GM23248 (cell line): Measurements from ENCODE around the gene C14orf93. TPM values are rescaled to one million over a fixed set of nuclear protein-coding genes. Genes with fewer than 3 reads are reported as not detected.
"Not testable (repeated sequence)": the region's sequence is repeated elsewhere in the genome, so short reads cannot be mapped to it uniquely, and the experiment has no call there.

Source experiments
- DNase-seq: peaks from one replicate; pipeline ENCODE4 v3.0.0-alpha.2; 2015
- H2AFZ ChIP-seq: fragments of 200-600 bp; sonication (generic); 2 replicates; pipeline ENCODE4 v1.6.1; 2016; ENCODE audit warnings: antibody characterized with exemption
- H3F3A ChIP-seq: fragments of 200-600 bp; sonication (generic); 2 replicates; pipeline ENCODE4 v1.6.1; 2016; ENCODE audit warnings: mild to moderate bottlenecking, antibody characterized with exemption, mixed run types; ENCODE audit not compliant: insufficient read depth
- H3K27ac ChIP-seq: fragments of 200-600 bp; sonication (generic); 2 replicates; pipeline ENCODE4 v1.5.1; 2016; ENCODE audit warnings: mild to moderate bottlenecking
- H3K27me3 ChIP-seq: fragments of 200-600 bp; sonication (generic); replicated peaks from 2 replicates; pipeline ENCODE4 v1.6.1; 2016; ENCODE audit warnings: mild to moderate bottlenecking; ENCODE audit not compliant: insufficient read depth
- H3K36me3 ChIP-seq: fragments of 200-600 bp; sonication (generic); 2 replicates; pipeline ENCODE4 v1.6.1; 2016; ENCODE audit warnings: low read depth, mild to moderate bottlenecking
- H3K4me1 ChIP-seq: fragments of 200-600 bp; sonication (generic); 2 replicates; pipeline ENCODE4 v1.6.1; 2016; ENCODE audit warnings: mild to moderate bottlenecking; ENCODE audit not compliant: insufficient read depth
- H3K4me2 ChIP-seq: fragments of 200-600 bp; sonication (generic); one replicate; pipeline ENCODE4 v1.6.1; 2016; ENCODE audit warnings: mild to moderate bottlenecking; ENCODE audit not compliant: unreplicated experiment
- H3K4me3 ChIP-seq: fragments of 200-600 bp; sonication (generic); 2 replicates; pipeline ENCODE4 v1.5.1; 2016; ENCODE audit warnings: mild to moderate bottlenecking
- H3K79me2 ChIP-seq: fragments of 200-600 bp; sonication (generic); 2 replicates; pipeline ENCODE4 v1.6.1; 2016; ENCODE audit warnings: mild to moderate bottlenecking; ENCODE audit not compliant: insufficient read depth
- H3K9ac ChIP-seq: fragments of 200-600 bp; sonication (generic); 2 replicates; pipeline ENCODE4 v1.6.1; 2016; ENCODE audit warnings: mild to moderate bottlenecking
- H3K9me2 ChIP-seq: fragments of 200-600 bp; sonication (generic); 2 replicates; pipeline ENCODE4 v1.6.1; 2016; ENCODE audit warnings: mixed run types, mild to moderate bottlenecking, moderate library complexity; ENCODE audit not compliant: insufficient read depth
- H3K9me3 ChIP-seq: fragments of 200-600 bp; sonication (generic); one replicate; pipeline ENCODE4 v1.6.1; 2017; ENCODE audit warnings: low read depth
- H4K20me1 ChIP-seq: fragments of 200-600 bp; sonication (generic); 2 replicates; pipeline ENCODE4 v1.6.0; 2016; ENCODE audit not compliant: insufficient read depth
- EZH2 ChIP-seq: fragments of 200-600 bp; sonication (generic); IDR thresholded peaks from 2 replicates; pipeline ENCODE4 v1.6.1; 2018; ENCODE audit warnings: antibody characterized with exemption, mild to moderate bottlenecking; ENCODE audit not compliant: insufficient read depth, poor library complexity, severe bottlenecking
- EZH2phosphoT487 ChIP-seq: fragments of 200-600 bp; sonication (generic); IDR thresholded peaks from 2 replicates; pipeline ENCODE4 v1.6.1; 2018; ENCODE audit warnings: antibody characterized with exemption, moderate library complexity, mild to moderate bottlenecking, low read depth; ENCODE audit not compliant: insufficient read depth
- WGBS, 2 experiments: methylation state at CpG; one replicate each; pipeline ENCODE4 v1.1.6; 2015 to 2017; ENCODE audit warnings: low lambda C conversion rate in 2 of 2, low coverage in 1 of 2; ENCODE audit errors: missing lambda C conversion rate in 2 of 2; 5-methylcytosine and 5-hydroxymethylcytosine counted together
- in situ Hi-C: fragments of 300-500 bp; cut with MboI; formaldehyde crosslinking; loops from 2 replicates; pipeline ENCODE4 v1.15.0; 2020
- polyA plus RNA-seq: library from polyadenylated mRNA; unstranded; fragments of >200 nt; fragmentation: Nextera tagmentation; extraction: Ambion mirVana; gene quantifications from 2 replicates; pipeline ENCODE4 v1.2.1, GENCODE V29; 2016
- total RNA-seq: library from RNA; depleted of rRNA; stranded (reverse); fragments of >200 nt; shearing (Covaris generic); gene quantifications from 2 replicates; pipeline ENCODE4 v1.2.3, GENCODE V29; 2014

The C14orf93 gene
- total and polyA plus RNA-seq, 2 experiments from 2014 or later: 3.4 to 7.1 TPM

DNA sequence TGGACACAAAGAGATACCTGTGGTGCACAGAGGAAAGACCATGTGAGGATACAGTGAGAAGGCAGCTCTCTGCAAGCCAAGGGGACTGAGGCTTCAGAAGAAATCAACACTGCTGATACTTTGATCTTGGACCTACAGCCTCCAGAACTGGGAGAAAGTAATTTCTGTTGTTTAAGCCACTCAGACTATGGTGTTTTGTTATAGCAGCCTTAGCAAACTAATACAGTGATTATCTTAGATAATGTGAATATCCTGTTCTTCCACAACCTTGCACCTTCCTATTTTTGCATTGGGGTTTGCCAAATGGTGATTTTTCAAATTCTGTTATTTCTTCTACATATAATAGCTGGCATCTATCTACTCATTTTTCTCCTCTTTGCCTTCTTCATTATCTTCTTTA, 8.2 kb upstream of the C14orf93 start:
- H3K4me3 ChIP-seq: no peak overlapping the region
- no peak overlapping the region for H3K9ac ChIP-seq
- no peaks in the 10 kb centered on the region for H3K27me3 ChIP-seq
- H3K27ac ChIP-seq: no peak overlapping the region
- H3K79me2 ChIP-seq: no peaks in the 10 kb centered on the region
- H3K9me3 ChIP-seq: no peaks in the 10 kb centered on the region
- no peak for TF ChIP-seq EZH2phosphoT487
- TF ChIP-seq EZH2: no peak
- H3K9me2 ChIP-seq: no peaks in the 10 kb centered on the region
- peaks cover 13% of the 10 kb centered on the region; the same call in 1 of the 2 replicates for H3F3A ChIP-seq
- DNase-seq: no peak
- H3K4me1 ChIP-seq: no peaks in the 10 kb centered on the region
- no peaks in the 10 kb centered on the region for H3K36me3 ChIP-seq
- H4K20me1 ChIP-seq: no peaks in the 10 kb centered on the region
- in situ Hi-C loops: no loop called here
- no peak overlapping the region for H2AFZ ChIP-seq
- no peak overlapping the region for H3K4me2 ChIP-seq

- Histone ChIP-seq H3K27ac (no peak overlapping the region), H3K9me2 (no peaks in the 10 kb centered on the region), H3K9me3 (no peaks in the 10 kb centered on the region), H3K4me1 (no peaks in the 10 kb centered on the region), H3K4me3 (no peak overlapping the region), H3K4me2 (no peak overlapping the region), H3K27me3 (no peaks in the 10 kb centered on the region), H4K20me1 (no peaks in the 10 kb centered on the region), H3K9ac (no peak overlapping the region), H2AFZ (no peak overlapping the region), H3K36me3 (no peaks in the 10 kb centered on the region), H3F3A (peaks cover 4% of the 10 kb centered on the region; the same call in 1 of the 2 replicates), H3K79me2 (no peaks in the 10 kb centered on the region)
- no peak for DNase-seq
- in situ Hi-C loops: no loop called here
- TF ChIP-seq EZH2phosphoT487 (no peak), EZH2 (no peak)
- WGBS, 2 experiments: 84 to 86% methylated on average over 5 of the region's 5 CpGs
These were observed 7.1 kb upstream of the C14orf93 start for GRCh38 chr14:23017091-23017490.

- Histone ChIP-seq H2AFZ (no peak overlapping the region), H3K79me2 (no peaks in the 10 kb centered on the region), H3K36me3 (no peaks in the 10 kb centered on the region), H3K27ac (no peak overlapping the region), H3K4me3 (no peak overlapping the region), H3K9me2 (no peaks in the 10 kb centered on the region), H3K4me2 (no peak overlapping the region), H3F3A (no peaks in the 10 kb centered on the region), H4K20me1 (no peaks in the 10 kb centered on the region), H3K4me1 (no peaks in the 10 kb centered on the region), H3K9me3 (no peaks in the 10 kb centered on the region), H3K27me3 (no peaks in the 10 kb centered on the region), H3K9ac (no peak overlapping the region)
- 80 to 83% methylated on average over 4 of the region's 4 CpGs for WGBS, 2 experiments
- in situ Hi-C loops: no loop called here
- no peak for DNase-seq
- TF ChIP-seq EZH2: no peak
- no peak for TF ChIP-seq EZH2phosphoT487
These were observed 5.7 kb upstream of the C14orf93 start for GRCh38 chr14:23015618-23016017.

DNA sequence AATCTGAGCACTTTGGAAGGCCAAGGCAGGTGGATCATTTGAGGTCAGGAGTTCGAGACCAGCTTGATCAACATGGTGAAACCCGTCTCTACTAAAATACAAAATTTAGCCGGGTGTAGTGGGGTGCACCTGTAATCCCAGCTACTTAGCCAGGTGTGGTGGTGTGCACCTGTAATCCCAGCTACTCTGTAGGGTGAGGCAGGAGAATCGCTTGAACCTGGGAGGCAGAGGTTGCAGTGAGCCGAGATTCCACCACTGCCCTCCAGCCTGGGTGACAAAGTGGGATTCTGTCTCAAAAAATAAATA, 3.8 kb upstream of the C14orf93 start:
- WGBS, 2 experiments: 73 to 82% methylated on average over 5 of the region's 5 CpGs
- H2AFZ ChIP-seq, H4K20me1 ChIP-seq, in situ Hi-C loops, DNase-seq, H3K9me3 ChIP-seq, H3K79me2 ChIP-seq, H3K4me2 ChIP-seq, H3K27ac ChIP-seq, H3K27me3 ChIP-seq, H3K9me2 ChIP-seq, H3K36me3 ChIP-seq, H3K9ac ChIP-seq, H3K4me1 ChIP-seq, H3K4me3 ChIP-seq, H3F3A ChIP-seq: not testable (repeated sequence)

GRCh38 chr14:23013054-23013748, 3.3 kb upstream of the C14orf93 start:
- 64 to 67% methylated on average over 6 of the region's 6 CpGs for WGBS, 2 experiments
- DNase-seq: no peak
- H3K27ac ChIP-seq: no peak overlapping the region

More at GRCh38 chr14:23013054-23013748, 3.3 kb upstream of the C14orf93 start:
- in situ Hi-C loops: no loop called here
- no peak overlapping the region for H2AFZ ChIP-seq
- H3K4me1 ChIP-seq: peaks cover 8% of the 10 kb centered on the region; the same call in 1 of the 2 replicates
- no peak overlapping the region for H3K4me2 ChIP-seq
- H3K9ac ChIP-seq: no peak overlapping the region
- H3F3A ChIP-seq: 0 out of 2 replicates have a peak, but pooled peaks cover 5% of the 10 kb centered on the region
- H3K36me3 ChIP-seq: no peaks in the 10 kb centered on the region
- H3K9me2 ChIP-seq: no peaks in the 10 kb centered on the region
- H3K79me2 ChIP-seq: peaks cover 5% of the 10 kb centered on the region; the same call in 1 of the 2 replicates
- TF ChIP-seq EZH2phosphoT487 (no peak), EZH2 (no peak)
- no peaks in the 10 kb centered on the region for H4K20me1 ChIP-seq
- no peaks in the 10 kb centered on the region for H3K9me3 ChIP-seq
- no peaks in the 10 kb centered on the region for H3K27me3 ChIP-seq
- no peak overlapping the region for H3K4me3 ChIP-seq
